Measurements from ENCODE around the gene CRCP.
"Not testable (repeated sequence)": the region's sequence is repeated elsewhere in the genome, so short reads cannot be mapped to it uniquely, and the experiment has no call there.

CRCP gene

DNA sequence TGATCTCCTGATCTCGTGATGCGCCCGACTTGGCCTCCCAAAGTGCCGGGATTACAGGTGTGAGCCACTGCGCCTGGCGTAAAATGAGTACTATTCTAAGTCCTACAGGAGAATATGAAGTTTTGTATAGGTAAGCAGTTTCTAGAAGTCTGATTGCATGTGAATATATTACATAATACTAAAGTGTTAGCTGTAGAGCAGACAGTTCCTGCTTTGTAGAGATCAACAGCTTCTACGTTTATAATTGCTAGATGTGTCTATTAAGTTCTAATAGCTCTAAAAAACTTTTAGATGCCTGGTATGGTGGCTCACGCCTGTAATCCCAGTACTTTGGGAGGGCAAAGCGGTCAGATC lies 8.5 kb downstream of the CRCP start:
- TF ChIP-seq FOXP2 (optimal IDR thresholded peaks at IDR 0.05; ENCODE audit: control extremely low read depth, extremely low read length, insufficient read depth) (no peak), POLR2AphosphoS5 (IDR thresholded peaks at IDR 0.05; ENCODE audit: borderline replicate concordance, low read depth, low read length) (no peak), EZH2 (IDR thresholded peaks at IDR 0.05) (no peak)
- no peak overlapping the region for H3K27ac ChIP-seq
- peaks cover 16% of the 10 kb centered on the region; the same call in 1 of the 2 replicates for H3K36me3 ChIP-seq (ENCODE audit: insufficient read depth, low read length)
- H3K9me3 ChIP-seq (ENCODE audit: low read depth, low read length): no peaks in the 10 kb centered on the region
- no peak for DNase-seq (ENCODE audit: low read depth, low spot score)
- H3K9ac ChIP-seq (ENCODE audit: insufficient read length): no peak overlapping the region
- H3K4me3 ChIP-seq: no peak overlapping the region

DNA sequence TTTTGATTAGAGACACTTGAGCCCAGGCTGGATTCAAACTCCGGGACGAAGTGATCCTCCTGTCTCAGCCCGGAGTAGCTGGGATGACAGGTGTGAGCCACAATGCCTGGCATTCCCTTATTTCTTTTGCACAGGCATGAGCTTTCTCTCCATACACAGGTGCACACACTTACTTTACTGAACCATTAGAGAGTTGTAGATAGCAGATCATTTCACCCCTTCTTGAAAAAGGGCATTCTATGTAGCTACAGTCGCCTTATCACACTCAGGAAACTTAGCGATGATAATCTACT lies 9.9 kb downstream of the CRCP start:
- not testable (repeated sequence) for H3K9ac ChIP-seq (ENCODE audit: insufficient read length); H3K36me3 ChIP-seq (ENCODE audit: insufficient read depth, low read length); DNase-seq (ENCODE audit: low read depth, low spot score)

DNA sequence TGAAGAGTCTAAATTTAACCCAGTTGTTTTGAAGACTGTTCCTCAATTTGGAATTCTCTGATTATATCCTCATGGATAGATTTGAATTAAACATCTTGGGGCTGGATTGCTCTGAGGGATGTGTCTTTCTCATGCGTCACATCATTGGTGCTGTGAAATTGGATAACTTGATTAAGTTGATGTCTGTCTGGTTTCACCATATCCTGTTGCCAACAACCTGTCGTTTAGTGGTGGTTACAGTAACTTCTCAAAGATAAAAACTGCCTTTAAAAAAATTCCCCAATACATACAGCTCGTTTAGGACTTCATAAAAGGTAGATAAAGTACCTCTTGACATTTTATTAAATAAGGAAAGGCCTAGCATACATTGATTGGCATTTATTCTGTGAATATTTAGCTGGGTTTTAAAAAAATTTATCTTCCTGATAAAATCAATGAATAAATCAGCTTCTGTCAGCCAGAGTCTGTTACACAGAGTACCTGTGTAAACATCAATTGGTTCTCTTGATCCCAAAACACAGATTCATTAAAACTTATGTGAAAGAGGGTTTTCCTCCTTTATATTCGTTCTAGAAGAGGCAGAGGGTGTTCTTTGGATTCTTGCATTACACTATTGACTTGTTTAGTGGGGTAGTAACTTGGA lies 10.5 kb downstream of the CRCP start:
- H3K27ac ChIP-seq: no peak overlapping the region
- no peak overlapping the region for H3K9ac ChIP-seq (ENCODE audit: insufficient read length)
- no peaks in the 10 kb centered on the region for H3K9me3 ChIP-seq (ENCODE audit: low read depth, low read length)
- H3K36me3 ChIP-seq (ENCODE audit: insufficient read depth, low read length): peaks cover 13% of the 10 kb centered on the region; the same call in 1 of the 2 replicates
- no peak for DNase-seq (ENCODE audit: low read depth, low spot score)
- TF ChIP-seq FOXP2 (optimal IDR thresholded peaks at IDR 0.05; ENCODE audit: control extremely low read depth, extremely low read length, insufficient read depth) (no peak), EZH2 (IDR thresholded peaks at IDR 0.05) (no peak), POLR2AphosphoS5 (IDR thresholded peaks at IDR 0.05; ENCODE audit: borderline replicate concordance, low read depth, low read length) (no peak)
- H3K4me3 ChIP-seq: no peak overlapping the region

More for the DNA sequence above, 9.9 kb downstream of the CRCP start:
- not testable (repeated sequence) for H3K9me3 ChIP-seq (ENCODE audit: low read depth, low read length); H3K27ac ChIP-seq; H3K4me3 ChIP-seq

DNA sequence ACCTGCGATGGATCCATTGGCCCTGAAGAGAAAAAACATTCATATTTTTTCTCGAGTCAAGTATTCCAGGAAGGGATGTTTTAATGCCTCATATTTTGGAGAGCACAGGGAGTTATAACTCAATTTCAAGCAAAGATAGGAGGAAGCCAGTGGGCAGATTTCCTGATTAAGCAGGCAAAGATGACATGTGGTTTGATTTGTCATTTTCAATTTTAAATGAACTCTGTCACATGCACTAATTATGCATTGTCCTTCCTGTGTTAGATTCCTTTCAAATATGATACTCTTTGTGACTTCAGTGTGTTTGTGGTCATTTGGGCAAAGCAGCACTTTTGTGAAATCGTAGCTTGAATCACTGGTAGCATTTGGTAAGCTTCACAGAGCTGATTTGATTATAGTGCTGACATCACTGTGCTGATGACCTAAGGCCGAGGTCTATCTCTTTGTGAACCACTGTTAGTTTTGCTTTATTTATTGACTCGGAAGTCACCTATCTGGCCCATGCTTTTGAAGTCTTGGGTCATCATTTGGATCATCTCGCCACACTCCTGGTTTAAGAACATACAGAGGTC lies 11.2 kb downstream of the CRCP start:
- H3K9ac ChIP-seq (ENCODE audit: insufficient read length); H3K9me3 ChIP-seq (ENCODE audit: low read depth, low read length); H3K27ac ChIP-seq; H3K4me3 ChIP-seq; DNase-seq (ENCODE audit: low read depth, low spot score): not testable (repeated sequence)
- peaks cover 18% of the 10 kb centered on the region; the same call in 1 of the 2 replicates for H3K36me3 ChIP-seq (ENCODE audit: insufficient read depth, low read length)

DNA sequence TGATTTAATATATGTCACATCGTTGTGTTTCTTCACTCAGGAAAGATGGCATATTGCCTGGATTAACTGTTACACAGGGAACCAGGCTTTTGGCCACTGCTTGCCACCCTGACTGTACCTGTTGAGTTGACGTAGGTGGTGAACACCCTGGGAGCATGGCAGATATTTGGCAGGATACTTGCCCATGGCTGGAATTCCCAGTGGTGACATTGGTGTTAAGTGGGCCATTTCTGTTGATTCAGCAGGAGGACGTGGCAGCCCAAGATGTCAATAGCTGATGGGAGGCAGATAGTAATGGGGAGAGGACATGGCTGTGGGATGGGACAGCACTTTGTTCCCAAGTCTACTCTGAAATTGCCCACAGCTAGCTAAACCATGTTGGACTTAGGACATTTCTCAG lies 12.5 kb downstream of the CRCP start:
- H3K9ac ChIP-seq (ENCODE audit: insufficient read length); H3K4me3 ChIP-seq; H3K27ac ChIP-seq; H3K9me3 ChIP-seq (ENCODE audit: low read depth, low read length); DNase-seq (ENCODE audit: low read depth, low spot score): not testable (repeated sequence)
- peaks cover 21% of the 10 kb centered on the region for H3K36me3 ChIP-seq (ENCODE audit: insufficient read depth, low read length)

DNA sequence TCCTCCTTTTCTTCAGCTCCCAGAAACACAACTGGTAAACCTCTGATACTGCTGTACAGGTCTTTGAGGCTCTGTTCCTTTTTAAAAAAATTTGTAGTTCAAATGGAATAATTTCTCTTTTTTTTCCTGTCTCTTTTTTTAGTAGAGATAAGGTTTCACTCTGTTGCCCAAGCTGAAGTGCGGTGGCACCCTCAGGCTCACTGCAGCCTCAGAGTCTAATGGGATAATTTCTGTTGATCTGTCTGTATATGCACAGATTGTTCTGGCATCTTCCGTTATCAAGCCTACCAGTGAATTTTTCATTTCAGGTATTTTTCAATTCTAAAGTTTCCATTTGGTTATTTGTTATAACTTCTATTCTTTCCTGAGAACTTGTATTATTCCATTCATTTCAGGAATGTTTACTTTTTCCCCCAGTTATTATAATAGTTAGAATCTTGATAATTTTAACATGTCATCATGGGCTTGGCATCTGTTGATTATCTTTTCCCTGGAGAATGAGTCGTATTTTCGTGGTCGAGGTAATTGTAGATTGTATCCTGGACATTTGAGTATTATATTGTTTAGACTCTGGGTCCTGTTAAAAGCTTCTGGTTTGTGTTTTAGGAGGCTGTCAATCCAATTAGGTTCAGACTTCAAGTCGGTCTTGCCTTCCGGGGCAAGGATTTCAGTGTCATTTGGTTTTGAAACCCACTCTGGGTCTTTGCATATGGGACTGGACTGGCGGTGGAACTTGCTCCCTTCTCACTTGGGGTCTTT lies 24.5 kb downstream of the CRCP start:
- Histone ChIP-seq H3K4me3 (no peak overlapping the region), H3K36me3 (ENCODE audit: insufficient read depth, low read length) (peaks cover 80% of the 10 kb centered on the region), H3K9ac (ENCODE audit: insufficient read length) (peak overlapping the region; percentile 37), H3K9me3 (ENCODE audit: low read depth, low read length) (no peaks in the 10 kb centered on the region), H3K27ac (peak overlapping the region; percentile 19; the same call in 1 of the 2 replicates)
- no peak for DNase-seq (ENCODE audit: low read depth, low spot score)
- TF ChIP-seq FOXP2 (optimal IDR thresholded peaks at IDR 0.05; ENCODE audit: control extremely low read depth, extremely low read length, insufficient read depth): no peak
- no peak for TF ChIP-seq EZH2 (IDR thresholded peaks at IDR 0.05)
- TF ChIP-seq POLR2AphosphoS5 (IDR thresholded peaks at IDR 0.05; ENCODE audit: borderline replicate concordance, low read depth, low read length): no peak

DNA sequence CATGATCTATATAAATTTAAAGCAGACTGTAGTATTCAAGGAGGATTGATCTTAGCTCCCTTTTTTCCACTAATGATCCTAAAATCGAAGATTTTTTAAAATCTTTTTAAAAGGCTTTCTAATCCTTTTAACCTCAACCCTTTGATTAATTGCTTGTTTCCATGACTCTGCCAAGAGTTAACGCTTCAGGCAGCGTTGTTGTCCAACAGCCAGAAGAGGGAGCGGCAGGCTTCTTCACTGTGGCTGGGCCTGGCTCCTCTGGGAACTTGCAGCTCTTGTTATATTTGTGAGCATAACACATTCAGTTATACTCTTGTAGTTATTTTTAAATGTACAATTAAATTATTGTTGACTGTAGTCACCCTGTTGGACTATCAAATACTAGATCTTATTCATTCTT lies 26.3 kb downstream of the CRCP start:
- Histone ChIP-seq H3K27ac (no peak overlapping the region), H3K36me3 (ENCODE audit: insufficient read depth, low read length) (peaks cover 85% of the 10 kb centered on the region), H3K9me3 (ENCODE audit: low read depth, low read length) (no peaks in the 10 kb centered on the region), H3K4me3 (no peak overlapping the region), H3K9ac (ENCODE audit: insufficient read length) (no peak overlapping the region)
- TF ChIP-seq FOXP2 (optimal IDR thresholded peaks at IDR 0.05; ENCODE audit: control extremely low read depth, extremely low read length, insufficient read depth) (no peak), EZH2 (IDR thresholded peaks at IDR 0.05) (no peak), POLR2AphosphoS5 (IDR thresholded peaks at IDR 0.05; ENCODE audit: borderline replicate concordance, low read depth, low read length) (no peak)
- no peak for DNase-seq (ENCODE audit: low read depth, low spot score)

DNA sequence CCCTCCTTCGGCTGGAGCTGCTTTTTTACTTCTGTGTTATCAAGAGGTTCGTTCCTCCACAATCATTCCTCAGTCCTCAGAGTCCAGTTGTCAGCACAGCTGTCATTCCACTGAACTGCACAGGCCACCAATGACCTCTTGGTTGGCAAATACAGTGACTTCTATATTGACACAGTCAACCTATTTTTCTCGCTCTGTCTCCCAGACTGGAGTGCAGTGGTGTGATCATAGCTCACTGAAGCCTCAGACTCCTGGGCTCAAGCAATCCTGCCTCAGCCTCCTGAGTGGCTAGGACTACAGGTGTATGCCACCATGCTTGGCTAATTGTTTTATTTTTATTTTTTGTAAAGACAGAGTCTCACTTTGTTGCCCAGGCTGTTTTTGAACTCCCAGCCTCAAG lies 27.7 kb downstream of the CRCP start:
- H3K27ac ChIP-seq: no peak overlapping the region
- H3K9ac ChIP-seq (ENCODE audit: insufficient read length): no peak overlapping the region
- peaks cover 80% of the 10 kb centered on the region for H3K36me3 ChIP-seq (ENCODE audit: insufficient read depth, low read length)

DNA sequence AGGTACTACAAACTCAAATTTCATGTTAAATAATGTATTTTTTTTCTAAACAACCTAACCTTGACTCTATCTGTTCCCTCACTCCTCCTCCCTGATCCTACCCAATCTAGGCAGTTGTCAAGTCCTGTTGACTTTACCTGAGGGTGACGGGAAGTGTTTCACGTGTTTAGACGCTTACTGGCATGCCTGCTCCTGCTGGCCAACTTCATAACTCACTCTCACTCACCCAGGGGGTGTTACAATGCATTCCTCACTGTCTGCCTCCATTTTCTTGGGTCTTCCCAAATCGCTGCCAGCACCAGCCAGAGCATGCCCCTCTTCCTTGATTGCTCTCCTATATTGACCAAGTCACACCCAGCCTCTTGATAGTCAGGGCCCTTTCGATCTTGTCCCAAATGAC lies 28.3 kb downstream of the CRCP start:
- Histone ChIP-seq H3K9me3 (ENCODE audit: low read depth, low read length) (no peaks in the 10 kb centered on the region), H3K36me3 (ENCODE audit: insufficient read depth, low read length) (peaks cover 77% of the 10 kb centered on the region), H3K9ac (ENCODE audit: insufficient read length) (no peak overlapping the region), H3K27ac (no peak overlapping the region), H3K4me3 (no peak overlapping the region)
- no peak for DNase-seq (ENCODE audit: low read depth, low spot score)
- TF ChIP-seq POLR2AphosphoS5 (IDR thresholded peaks at IDR 0.05; ENCODE audit: borderline replicate concordance, low read depth, low read length) (no peak), EZH2 (IDR thresholded peaks at IDR 0.05) (no peak), FOXP2 (optimal IDR thresholded peaks at IDR 0.05; ENCODE audit: control extremely low read depth, extremely low read length, insufficient read depth) (no peak)

More for the DNA sequence above, 27.7 kb downstream of the CRCP start:
- no peak for DNase-seq (ENCODE audit: low read depth, low spot score)
- Histone ChIP-seq H3K9me3 (ENCODE audit: low read depth, low read length) (no peaks in the 10 kb centered on the region), H3K4me3 (no peak overlapping the region)
- TF ChIP-seq POLR2AphosphoS5 (IDR thresholded peaks at IDR 0.05; ENCODE audit: borderline replicate concordance, low read depth, low read length) (no peak), FOXP2 (optimal IDR thresholded peaks at IDR 0.05; ENCODE audit: control extremely low read depth, extremely low read length, insufficient read depth) (no peak), EZH2 (IDR thresholded peaks at IDR 0.05) (no peak)
